Activated T-cell treated with anti-CD3 and anti-CD28 coated beads for 48 hours (primary cell): ENCODE data around the gene SYCP3.
"Not testable (repeated sequence)": the region's sequence is repeated elsewhere in the genome, so short reads cannot be mapped to it uniquely, and the experiment has no call there.

ENCODE experiments used
- DNase-seq: peaks from one replicate; pipeline ENCODE4 v3.0.0-alpha.2; 2020; ENCODE audit warnings: low read depth

Gene SYCP3

GRCh38 chr12:101713059-101713682 is 26.1 kb downstream of the SYCP3 start:
- no peak for DNase-seq

GRCh38 chr12:101710288-101710687 is 29.0 kb downstream of the SYCP3 start:
- DNase-seq: no peak

- no peak for DNase-seq
Measured at GRCh38 chr12:101707131-101707782, 32.0 kb downstream of the SYCP3 start.

- DNase-seq: no peak
Measured at GRCh38 chr12:101706403-101706802, 32.9 kb downstream of the SYCP3 start.

- no peak for DNase-seq
Measured at GRCh38 chr12:101703487-101703886, 35.8 kb downstream of the SYCP3 start.

GRCh38 chr12:101700299-101700820 is 38.9 kb downstream of the SYCP3 start:
- no peak for DNase-seq

GRCh38 chr12:101698800-101699347 is 40.4 kb downstream of the SYCP3 start:
- DNase-seq: peak; percentile 18

GRCh38 chr12:101697930-101698799 is 41.1 kb downstream of the SYCP3 start:
- DNase-seq: peak; percentile 6

- DNase-seq: peak; percentile 55
Measured at GRCh38 chr12:101697197-101697929, 41.9 kb downstream of the SYCP3 start, which contains the start of gene CHPT1. Gene CHPT1 (plus strand): TSS chr12:101697640. CDS start chr12:101697862, 222 bp downstream.

- DNase-seq: no peak
Measured at GRCh38 chr12:101696251-101697196, 42.7 kb downstream of the SYCP3 start.

GRCh38 chr12:101695706-101696105 is 43.6 kb downstream of the SYCP3 start:
- DNase-seq: no peak

- DNase-seq: no peak
Measured at GRCh38 chr12:101694986-101695385, 44.3 kb downstream of the SYCP3 start.

GRCh38 chr12:101694297-101694848 is 44.9 kb downstream of the SYCP3 start:
- no peak for DNase-seq

GRCh38 chr12:101691503-101692096 is 47.7 kb downstream of the SYCP3 start:
- no peak for DNase-seq

- DNase-seq: no peak
Measured at GRCh38 chr12:101690544-101691098, 48.6 kb downstream of the SYCP3 start.

- no peak for DNase-seq
Measured at GRCh38 chr12:101686176-101686575, 53.1 kb downstream of the SYCP3 start.

- DNase-seq: no peak
Measured at GRCh38 chr12:101685092-101685491, 54.2 kb downstream of the SYCP3 start.

GRCh38 chr12:101681627-101682026 is 57.6 kb downstream of the SYCP3 start:
- DNase-seq: not testable (repeated sequence)

- no peak for DNase-seq
Measured at GRCh38 chr12:101680647-101681046, 58.6 kb downstream of the SYCP3 start.
